ENCODE results near the gene CPA4.
A peak's percentile ranks its signal among the peaks of the same experiment; 100 is the strongest.

The CPA4 gene

GRCh38 chr7:130345136-130345535 lies 52.2 kb downstream of the CPA4 start:
- DNase-seq (ENCODE audit: low read depth in 2 of 2), result no peak

- no peak for DNase-seq (ENCODE audit: low read depth in 2 of 2)
Measured at GRCh38 chr7:130345725-130346124, 52.8 kb downstream of the CPA4 start.

DNA sequence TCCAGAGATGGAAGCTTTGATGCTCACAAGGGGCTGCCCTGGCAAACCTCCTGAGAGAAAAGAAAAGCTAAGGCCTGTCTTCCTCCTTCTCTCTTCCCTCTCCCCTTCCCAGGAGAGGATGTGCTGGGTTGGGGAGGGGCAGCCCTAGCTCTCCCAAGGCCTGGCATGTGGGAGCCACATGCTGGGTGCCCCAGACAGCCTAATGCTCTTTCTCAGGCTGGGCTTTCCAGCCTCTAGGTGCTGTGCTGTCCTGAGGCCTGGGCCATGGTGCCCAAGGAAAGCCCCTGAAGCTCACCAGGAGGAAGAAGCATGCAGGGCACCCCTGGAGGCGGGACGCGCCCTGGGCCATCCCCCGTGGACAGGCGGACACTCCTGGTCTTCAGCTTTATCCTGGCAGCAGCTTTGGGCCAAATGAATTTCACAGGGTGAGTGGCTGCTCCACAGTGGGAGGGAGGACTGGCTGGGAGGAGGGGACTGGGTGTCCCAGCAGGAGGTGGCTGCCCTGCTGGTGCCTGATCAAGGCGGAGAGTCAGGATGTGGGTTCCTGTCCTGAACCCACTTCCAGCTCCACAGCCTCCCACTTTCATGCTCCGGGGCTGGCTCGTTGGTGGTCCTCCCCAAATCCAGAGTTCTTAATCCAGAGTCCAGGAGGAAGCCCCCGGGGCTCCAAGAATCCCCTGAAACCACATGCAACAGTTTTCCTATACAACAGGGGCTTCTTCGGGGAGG lies 53.4 kb downstream of the CPA4 start:
- no peak for DNase-seq (ENCODE audit: low read depth in 2 of 2)

DNA sequence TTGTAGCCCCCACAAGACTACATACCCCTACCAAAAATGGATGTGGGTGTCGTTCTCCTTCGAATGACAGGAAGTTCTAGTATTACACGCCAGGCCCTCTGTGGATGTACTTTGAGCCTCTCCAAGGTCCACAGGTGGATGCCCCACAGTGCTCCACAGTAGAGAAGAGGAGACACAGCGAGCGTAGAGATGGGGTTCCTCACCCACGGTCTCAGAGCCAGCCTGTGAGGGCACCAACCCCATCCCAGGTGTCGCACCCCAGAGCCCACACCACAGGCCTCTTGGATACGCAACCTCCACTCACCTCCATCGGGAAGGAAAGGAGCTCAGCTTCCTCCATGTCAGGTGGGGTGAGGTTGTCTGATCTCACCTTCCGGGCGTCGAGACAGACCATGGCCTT lies 54.0 kb downstream of the CPA4 start:
- no peak for DNase-seq (ENCODE audit: low read depth in 2 of 2)

DNA sequence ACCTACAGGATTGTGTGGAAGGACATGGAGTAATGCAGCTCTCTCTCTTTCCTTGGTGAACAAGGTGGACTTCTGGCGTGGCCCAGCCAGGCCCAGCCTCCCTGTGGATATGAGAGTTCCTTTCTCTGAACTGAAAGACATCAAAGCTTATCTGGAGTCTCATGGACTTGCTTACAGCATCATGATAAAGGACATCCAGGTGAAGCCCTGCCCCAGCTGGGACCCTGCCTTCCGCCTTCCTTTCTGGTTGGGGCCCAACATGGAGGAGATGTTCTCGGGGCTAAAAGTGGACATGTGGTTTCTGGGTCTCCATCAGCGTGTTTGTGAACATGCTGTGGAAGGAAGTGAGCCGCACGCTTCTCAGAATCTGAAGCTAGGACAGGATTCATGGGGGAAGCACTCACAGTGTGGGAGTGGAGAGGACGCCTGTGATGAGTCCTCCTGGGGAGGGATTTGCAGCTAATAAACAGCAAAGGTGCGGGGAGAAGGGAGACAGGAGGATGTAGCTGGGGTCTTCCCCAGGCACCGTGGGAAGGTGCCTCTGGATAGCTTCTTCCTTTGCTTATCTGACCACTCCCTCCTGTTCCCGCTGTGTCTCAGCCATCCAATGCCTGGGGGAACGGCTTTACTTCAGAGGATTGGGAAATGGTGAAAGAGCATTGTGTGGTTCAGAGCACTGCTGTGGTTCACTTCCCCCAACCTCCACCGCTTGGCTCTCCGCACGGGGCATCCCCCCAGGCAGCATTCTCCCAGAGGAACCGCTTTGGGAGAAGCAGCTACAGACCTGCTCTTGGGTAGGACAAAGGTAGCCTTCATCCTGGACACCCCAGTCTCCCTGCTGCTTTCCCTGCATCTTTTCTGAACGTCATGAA lies 57.2 kb downstream of the CPA4 start:
- no peak for DNase-seq (ENCODE audit: low read depth in 2 of 2)

DNA sequence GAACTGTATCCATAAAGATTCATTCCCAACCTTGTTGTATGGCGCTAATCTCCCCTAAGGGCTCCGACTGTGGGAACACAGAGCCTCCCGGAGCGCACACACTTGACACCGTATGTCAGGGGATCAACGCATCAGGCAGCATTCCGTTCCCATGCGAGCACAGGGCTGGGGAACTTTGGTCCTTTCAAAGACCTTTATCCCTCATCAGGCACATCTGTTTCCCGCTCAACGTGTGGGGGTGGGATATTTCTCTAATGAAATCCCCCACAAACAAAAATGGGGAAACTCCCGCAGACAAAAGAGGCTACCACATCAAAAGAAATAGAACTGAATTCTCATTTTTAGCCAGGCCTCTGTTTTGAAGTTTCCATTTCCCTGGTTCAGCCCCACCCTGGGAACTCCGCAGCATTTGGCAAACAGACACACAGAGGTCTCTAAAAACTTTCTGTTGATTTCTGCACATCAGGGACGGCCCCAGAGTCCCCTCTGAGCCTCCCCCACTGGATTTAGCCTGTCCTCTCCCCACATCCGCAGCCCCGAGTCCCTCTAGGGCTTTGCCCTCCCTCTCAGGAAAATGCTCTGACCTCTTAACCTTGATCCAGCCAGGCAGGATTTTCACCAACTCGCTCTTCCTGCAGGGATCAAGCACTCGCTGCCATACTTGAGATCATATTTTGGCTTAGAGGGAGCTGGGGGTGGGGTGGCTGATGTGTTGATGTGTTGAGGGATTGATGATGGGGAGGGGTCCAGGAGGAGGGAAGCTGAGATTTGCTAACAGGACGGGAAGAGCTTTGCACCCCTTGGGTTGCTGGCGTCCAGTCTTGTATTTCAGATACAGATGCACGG lies 58.2 kb downstream of the CPA4 start:
- DNase-seq (ENCODE audit: low read depth in 2 of 2), result no peak

GRCh38 chr7:130351791-130352090 lies 58.8 kb downstream of the CPA4 start:
- DNase-seq (ENCODE audit: low read depth in 2 of 2), result no peak

- no peak for DNase-seq (ENCODE audit: low read depth in 2 of 2)
Measured at GRCh38 chr7:130352194-130353074, 59.5 kb downstream of the CPA4 start.

DNA sequence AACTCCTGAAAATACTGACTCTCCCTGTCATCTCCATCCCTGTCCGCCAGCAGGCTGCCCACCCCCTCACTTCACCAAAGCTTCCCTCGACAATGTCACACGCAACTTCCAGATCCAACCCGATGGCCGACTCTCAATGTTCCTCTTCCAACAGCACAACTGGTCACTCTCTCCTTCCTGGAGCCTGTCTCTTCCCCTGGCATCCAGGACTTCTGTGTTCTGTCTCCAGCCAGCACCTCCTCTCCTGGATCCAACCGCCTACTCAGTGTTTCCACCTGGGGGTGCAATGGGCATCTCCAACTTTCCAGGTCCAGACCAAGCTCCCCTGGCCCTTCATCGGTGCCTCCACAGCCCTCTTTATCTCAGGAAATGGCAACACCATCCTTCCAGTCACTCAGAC lies 60.2 kb downstream of the CPA4 start:
- no peak for DNase-seq (ENCODE audit: low read depth in 2 of 2)

DNA sequence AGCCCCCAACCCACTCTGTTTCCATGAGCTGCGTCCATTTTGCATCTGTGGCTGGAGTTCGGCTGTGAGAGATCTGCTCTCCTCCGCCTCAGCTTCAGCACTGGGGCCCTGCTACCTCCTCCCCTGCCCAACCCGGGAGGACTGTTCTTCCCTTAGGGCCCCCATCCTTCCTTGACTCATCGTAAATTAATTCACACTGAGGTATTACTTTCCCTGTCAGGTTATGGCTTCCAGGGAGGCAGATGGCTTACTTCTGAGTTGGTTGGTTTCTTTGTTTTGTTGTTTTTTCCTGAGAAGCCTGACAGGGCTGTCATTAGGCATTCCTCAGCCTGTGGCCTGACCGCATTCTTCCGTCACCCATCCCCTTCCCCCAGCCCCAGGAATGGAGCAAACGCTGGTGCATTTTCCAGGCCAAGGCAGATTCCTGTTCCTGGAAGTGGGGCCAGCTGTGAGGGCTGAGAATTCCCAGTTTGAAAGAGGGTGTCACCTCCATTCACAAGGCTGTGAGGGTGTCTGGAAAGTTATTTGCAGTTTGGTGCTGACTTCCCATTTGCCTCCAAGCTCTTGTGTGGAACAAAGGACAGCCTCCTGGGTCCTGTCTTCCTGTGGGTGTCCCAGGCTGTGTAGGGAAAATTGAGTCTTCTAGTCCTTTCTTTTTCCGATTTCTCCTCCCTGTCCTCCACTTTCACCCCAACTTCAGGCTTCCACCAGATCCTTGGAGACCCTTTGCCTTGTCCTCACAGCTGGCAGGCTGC lies 63.3 kb downstream of the CPA4 start:
- no peak for DNase-seq (ENCODE audit: low read depth in 2 of 2)

GRCh38 chr7:130356876-130357611 lies 64.1 kb downstream of the CPA4 start:
- no peak for DNase-seq (ENCODE audit: low read depth in 2 of 2)

DNA sequence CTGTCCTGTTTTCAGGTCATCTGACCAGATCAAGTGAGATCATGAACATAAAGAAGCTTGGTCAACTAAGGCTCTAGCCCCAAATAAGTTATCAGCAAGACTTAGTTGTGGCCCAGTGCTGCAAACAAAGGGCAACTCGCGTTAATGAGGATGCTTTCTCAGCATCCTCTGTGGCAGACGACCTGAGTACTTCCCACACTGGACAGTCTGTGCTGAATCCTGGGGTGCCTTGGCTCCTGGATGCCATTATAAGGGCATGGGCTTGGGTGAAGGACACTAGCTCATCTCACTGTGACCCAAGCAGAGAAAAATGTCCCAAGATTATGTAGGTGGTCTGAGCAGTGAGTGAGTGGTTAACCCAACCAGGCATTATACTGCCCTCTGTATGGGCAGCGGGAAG lies 65.5 kb downstream of the CPA4 start:
- DNase-seq (ENCODE audit: low read depth in 2 of 2), result no peak

- no peak for DNase-seq (ENCODE audit: low read depth in 2 of 2)
Measured at GRCh38 chr7:130359276-130359857, 66.4 kb downstream of the CPA4 start.

DNA sequence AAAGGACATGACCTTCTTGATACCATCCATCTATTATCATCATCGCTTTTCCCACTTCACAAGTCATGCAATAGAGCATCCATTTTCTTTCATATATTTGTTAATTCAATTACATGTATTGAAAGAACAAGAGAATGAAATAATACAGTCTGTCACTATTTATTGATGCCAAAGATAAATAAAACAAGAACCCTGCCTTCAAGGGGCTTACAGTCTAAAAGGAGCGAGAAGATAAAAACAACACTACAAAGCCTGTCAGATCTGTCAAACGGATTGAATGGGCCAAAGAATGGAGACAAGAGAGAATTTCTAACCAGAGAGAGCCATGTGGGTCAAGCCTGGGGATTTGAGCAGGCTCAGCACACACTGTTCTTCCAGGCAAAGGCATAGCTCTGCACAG lies 67.6 kb downstream of the CPA4 start:
- DNase-seq (ENCODE audit: low read depth in 2 of 2), result no peak

- no peak for DNase-seq (ENCODE audit: low read depth in 2 of 2)
Measured at GRCh38 chr7:130361681-130362080, 68.7 kb downstream of the CPA4 start.

DNA sequence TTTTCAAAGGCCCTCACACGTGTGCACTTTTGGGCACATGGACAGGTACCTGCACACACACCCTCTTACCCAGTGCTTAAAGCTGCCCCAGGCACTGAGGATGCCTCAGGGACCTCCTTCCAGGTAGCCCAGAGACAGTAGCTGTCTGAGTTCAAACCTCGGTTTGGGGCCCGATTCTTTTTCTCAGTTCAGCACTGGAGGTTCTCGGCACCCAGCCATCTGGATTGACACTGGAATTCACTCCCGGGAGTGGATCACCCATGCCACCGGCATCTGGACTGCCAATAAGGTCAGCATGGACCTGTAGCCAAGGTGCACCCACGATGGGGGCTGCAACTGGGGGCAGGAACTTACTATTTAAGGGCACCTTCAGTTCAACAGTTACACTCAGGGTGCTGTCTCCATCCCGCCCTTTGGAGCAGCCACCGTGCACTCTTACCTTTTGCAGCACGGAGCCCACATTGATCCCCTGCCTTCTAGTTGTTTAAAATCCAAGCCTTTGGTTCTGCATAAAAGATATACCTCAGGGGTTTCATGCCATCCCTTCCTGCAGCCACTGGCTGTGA lies 69.4 kb downstream of the CPA4 start:
- DNase-seq (ENCODE audit: low read depth in 2 of 2), result no peak

DNA sequence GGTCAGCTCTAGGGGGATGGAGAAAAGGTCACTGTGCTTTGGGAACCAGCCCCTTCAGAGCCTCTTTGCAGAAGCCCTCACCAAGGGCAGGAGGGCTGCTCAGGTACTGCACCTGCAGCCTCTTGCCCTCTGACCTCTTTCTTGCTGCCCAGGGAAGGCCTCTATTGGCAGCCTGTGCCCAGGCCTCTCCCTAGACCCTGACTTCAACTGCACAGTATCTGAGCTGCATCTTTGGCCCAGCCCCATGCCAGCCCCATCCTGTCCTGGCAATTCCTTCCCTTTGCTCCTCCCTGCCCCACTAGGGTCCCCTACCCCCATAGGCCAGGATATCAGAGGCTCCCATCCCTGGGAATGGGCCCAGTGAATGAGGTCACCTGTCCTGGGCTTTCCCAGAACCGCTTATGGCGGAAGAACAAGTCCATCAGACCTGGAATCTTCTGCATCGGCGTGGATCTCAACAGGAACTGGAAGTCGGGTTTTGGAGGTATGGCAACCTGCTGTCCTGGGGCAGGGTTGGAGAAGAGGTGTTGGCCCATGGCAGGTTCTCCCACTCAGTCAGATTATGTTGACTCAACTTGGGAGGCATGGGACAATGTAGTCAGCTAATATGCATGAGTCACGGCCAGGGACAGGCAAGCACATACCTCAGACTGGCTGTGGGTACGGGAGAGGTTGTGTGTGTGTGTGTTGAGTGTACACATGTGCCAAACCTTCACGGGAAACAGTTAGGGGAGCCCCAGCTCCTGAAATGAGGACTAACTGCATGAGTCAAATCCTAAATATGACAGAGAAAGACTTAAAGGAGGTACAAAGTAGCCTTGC lies 70.3 kb downstream of the CPA4 start:
- peak; percentile 7 to 31 for DNase-seq (ENCODE audit: low read depth in 2 of 2)

DNA sequence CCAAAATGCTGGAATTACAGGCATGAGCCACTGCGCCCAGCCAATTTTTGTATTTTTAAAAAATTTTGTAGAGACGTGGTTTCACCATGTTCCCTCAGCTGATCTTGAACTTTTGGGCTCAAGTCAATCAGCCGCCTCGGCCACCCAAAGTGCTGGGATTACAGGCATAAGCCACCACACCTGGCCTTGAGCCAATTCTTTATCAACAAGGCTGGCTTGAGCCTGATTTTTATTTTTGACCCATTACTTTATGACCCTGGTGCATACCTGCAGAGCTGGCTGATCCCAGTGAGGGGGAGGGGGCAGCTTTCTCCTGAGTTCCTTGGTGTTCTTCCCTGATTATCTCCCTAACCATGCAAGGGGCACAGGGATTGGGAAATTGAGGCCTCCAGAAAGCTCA lies 71.5 kb downstream of the CPA4 start:
- DNase-seq (ENCODE audit: low read depth in 2 of 2), result no peak
